ENCODE data around the gene SSH2.
"Not testable (repeated sequence)": the region's sequence is repeated elsewhere in the genome, so short reads cannot be mapped to it uniquely, and the experiment has no call there.

The SSH2 gene

DNA sequence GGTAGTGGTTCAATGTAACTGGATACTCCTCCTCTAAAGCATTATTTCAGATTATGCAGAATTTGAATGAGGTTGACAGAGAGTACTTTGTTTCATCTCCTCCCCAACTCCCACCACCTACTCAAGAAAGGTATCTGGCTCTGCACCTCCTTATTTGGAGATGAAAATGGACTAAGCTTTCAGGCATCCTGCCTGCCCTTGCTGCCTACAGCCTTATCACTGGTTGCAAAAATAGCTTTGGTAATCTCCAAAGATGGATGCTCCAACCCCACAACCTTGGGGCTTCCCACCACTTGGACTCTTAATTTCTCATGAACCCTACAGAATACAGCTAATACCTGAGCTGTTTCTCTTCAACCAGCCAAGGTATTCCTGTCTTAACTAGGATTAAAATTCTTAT, 262.1 kb downstream of the SSH2 start:
- no peak for DNase-seq (ENCODE audit: low read depth in 2 of 2)

DNA sequence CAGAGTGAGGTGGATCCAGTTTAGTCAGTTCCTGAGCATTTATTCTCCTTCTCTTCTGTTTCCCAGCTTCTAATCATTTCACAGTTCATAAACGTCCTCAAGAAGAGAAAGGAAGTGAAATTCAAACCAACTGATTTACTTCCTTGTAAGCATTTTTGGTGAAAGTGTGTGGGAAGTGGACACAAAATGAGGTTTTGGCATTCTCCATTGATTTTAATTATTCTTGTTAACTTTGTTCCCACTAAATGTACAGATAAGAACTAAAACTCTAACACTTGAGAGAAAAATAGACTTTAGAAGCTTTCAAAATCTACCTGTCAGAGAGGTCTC, 264.6 kb downstream of the SSH2 start:
- DNase-seq (ENCODE audit: low read depth in 2 of 2): no peak

DNA sequence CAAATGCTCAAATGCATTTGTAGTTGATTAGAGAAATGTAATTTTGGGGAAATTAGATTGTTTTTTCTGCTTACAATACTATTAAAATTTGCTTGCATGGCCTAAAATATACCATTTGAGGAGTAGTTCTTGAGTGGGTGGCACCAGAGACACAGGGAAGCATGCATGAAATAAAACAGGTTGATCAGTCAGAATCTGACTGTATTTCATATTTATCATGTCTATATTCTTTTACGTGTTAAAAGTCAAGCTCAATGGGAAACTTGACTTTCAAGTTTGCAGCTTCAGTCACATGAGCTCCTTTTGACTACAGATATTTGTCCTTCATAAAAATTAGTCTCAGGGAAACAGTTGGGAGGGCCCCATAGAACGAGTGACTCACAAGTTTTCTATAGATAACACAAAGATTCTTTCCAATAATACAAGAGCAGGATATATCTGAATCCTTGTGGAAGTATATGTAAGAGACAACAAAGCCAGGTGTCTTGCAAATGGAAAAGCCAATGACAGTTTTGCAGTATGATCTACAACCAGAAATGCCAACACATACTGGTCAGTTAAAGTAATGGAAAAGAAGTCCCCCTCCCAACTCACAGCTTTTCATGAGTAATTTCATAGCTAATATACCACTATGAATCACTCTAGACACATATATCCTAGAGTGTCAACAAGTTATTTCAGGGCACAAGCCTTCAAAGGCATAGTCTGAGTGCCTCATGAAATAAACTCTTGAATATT, 265.1 kb downstream of the SSH2 start:
- DNase-seq (ENCODE audit: low read depth in 2 of 2): no peak

DNA sequence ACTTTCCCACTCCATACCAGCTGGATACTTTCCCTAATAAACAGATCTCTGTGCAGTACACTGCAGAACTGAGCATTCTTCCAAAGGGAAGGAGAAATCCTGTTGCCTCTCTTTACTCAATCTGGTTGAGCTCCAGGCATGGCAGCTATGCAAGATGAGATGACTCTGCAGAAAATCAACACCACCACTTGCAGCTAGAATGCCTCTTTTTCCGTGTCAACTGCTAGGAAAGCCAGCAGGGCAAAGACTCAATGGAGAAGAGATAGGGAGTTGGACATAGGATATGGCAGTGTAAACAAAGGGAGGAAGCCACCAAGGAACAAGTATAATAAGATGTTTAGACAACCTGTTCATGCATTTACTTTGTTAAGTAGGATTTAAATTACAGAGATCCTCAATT, 266.9 kb downstream of the SSH2 start:
- no peak for DNase-seq (ENCODE audit: low read depth in 2 of 2)

DNA sequence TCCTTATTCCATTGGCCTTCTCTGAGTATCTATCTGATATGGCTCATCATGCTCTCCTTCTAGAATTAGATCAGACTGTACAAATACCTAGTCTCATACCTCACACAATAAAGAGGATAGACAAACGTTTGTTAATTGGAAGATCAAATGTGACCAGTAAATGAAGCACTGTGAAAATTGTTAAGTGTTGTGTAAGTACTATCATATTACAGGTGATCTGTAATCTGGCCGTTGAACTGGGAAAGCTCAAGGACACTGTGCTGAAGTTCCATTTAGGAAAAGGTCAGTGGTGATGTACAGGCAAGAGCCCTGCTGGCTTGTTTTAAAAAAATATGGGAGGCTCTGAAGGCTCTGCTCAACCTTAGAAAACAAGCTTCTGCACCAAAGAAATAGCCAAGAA, 268.8 kb downstream of the SSH2 start:
- DNase-seq (ENCODE audit: low read depth in 2 of 2): no peak

DNA sequence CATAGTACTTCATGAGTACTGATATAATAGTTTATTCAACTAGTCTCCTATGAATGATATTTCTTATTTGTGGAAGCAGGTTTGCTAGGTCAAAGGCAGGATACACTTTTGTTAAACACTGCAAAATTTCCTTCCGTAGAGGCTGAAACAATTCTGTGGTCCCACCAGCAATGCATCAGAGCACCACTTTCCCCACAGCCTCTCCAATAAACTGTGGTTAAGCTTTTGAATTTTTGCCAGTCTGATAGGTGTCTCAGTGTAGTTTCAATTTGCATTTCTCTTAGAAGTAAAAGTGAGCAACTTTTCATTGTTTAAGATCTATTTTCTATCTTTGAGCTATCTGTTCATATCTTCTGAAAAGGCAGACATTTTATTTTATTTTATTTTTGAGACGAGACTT, 270.9 kb downstream of the SSH2 start:
- no peak for DNase-seq (ENCODE audit: low read depth in 2 of 2)

DNA sequence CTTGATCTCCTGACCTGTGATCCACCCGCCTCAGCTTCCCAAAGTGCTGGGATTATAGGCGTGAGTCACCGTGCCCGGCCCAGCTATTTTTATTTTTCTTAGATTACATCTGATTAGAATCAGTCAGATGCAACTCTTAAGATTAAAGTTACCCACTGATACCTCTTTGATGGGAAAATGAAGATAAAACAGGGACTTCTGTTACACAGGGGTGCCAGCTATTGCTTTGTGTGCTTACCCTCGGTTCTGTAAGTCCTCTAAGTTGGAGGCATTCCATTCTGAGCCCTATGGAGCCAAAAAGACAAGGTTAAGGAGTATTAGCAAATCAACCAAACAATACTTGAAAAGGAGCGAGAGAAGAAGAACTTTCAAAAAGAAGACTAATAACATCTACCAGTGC, 274.7 kb downstream of the SSH2 start:
- DNase-seq (ENCODE audit: low read depth in 2 of 2): no peak

DNA sequence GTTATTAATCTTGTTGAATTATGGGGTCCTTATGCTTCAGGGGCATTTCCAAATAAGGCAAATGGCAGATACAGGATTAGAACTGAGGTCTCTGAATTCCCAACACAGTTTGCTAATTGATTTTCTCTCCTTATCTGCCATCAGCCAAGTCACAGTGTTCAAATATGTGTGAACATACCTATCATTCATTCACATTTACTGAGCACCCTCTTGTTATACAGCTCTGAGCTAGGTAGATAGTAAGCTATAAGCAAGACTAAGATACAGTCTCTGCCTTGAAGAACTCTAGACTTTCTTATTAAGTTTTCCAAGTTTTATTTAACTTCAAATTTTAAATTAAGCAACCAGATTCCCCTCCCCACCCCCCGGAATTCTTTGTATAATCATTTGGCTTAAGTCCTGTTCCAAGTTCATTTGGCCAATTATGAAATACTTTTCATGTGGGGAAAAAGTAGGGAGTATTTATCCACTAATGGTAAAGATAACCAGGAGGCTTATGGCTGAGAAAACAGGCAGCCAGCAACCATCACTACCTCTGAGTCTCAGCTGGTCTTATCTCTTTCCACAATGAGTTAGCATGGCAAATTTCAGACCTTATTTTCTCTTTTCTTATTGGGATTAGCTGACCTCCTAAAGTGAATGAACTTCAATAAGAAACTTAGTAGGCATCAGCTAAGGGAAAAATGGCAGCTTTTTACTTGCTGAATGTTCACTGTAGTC, 275.9 kb downstream of the SSH2 start:
- no peak for DNase-seq (ENCODE audit: low read depth in 2 of 2)

DNA sequence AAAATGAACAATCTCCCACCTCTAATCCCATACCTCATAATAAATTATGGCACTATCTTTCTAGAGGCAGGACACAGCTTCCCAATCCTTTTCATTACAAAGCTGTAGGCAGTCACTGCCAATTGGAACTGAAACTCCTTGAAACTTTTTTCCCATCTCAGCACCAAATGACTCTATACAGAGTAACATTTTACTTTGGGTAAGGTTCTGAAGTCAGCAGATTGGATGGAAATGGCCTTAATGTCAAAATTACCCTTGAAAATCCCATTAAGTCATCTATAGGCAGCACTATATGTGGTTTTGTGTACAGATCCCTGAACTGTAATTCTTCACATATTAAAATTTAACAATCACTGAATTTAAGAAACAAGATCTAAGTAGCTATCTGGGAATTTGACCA, 277.1 kb downstream of the SSH2 start:
- no peak for DNase-seq (ENCODE audit: low read depth in 2 of 2)

DNA sequence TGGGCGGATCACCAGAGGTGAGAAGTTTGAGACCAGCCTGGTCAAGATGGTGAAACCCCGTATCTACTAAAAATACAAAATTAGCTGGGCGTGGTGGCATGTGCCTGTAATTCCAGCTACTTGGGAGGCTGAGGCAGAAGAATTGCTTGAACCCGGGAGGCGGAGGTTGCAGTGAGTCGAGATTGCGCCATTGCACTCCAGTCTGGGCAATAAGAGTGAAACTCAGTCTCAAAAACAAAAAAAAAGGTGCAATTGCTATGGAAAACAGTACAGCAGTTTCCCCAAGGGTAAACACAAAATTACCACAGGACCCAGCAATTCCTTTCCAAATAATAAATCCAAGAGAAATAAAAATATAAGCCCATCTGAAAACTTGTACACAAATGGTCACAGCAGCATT, 278.1 kb downstream of the SSH2 start:
- DNase-seq (ENCODE audit: low read depth in 2 of 2): not testable (repeated sequence)

DNA sequence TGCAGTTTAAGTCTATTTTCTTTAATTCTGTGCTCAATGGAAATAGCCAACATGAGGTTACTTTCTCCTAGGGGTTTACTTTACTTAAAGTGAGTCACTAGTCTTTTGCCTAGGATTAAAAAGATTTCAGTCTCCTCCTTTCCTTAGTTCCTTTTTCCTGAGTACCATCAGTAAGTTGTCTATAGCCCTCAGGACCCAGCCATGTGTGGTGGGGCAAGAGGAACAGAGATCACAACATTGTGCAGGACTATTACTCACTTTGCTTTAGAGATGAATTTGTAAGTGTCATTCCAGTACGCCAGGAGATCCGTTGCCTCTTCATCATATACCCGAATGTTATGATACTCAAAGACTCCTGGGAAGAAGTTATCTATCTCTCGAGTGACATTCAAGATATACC, 279.6 kb downstream of the SSH2 start:
- no peak for DNase-seq (ENCODE audit: low read depth in 2 of 2)

DNA sequence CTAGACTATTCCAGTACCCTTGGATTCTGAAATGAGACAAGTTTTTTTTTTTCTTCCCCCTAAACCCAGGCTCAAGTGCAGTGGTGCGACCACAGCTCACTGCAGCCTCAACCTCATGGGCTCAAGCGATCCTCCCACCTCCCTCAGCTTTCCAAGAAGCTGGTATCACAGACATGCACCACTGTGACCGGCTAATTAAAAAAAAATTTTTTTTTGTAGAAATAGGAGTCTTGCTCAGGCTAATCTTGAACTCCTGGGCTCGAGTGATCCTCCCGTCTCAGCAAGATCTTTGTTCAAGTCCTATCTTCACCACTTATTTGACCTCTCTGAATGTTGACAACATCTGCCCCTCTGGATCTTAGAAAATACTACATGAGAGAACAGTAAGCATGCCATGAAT, 280.7 kb downstream of the SSH2 start:
- no peak for DNase-seq (ENCODE audit: low read depth in 2 of 2)

DNA sequence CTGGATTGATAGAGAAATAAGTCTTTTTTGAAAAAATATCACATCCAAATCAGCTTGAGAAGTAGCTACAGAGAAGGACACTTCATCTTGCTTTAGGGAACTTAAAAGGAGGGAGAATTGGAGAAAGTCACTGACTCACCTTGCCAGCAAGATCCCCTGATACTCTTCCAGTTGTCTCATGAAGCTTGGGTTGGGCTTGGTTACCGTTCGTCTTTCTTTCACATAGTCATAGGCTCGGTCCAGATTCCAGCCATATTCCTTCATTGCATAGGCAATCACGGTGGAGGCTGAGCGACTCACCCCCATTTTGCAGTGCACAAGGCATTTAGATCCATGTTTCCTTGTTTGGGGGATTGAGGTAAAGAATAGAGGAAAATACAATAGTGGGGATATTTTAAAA, 282.0 kb downstream of the SSH2 start:
- no peak for DNase-seq (ENCODE audit: low read depth in 2 of 2)

DNA sequence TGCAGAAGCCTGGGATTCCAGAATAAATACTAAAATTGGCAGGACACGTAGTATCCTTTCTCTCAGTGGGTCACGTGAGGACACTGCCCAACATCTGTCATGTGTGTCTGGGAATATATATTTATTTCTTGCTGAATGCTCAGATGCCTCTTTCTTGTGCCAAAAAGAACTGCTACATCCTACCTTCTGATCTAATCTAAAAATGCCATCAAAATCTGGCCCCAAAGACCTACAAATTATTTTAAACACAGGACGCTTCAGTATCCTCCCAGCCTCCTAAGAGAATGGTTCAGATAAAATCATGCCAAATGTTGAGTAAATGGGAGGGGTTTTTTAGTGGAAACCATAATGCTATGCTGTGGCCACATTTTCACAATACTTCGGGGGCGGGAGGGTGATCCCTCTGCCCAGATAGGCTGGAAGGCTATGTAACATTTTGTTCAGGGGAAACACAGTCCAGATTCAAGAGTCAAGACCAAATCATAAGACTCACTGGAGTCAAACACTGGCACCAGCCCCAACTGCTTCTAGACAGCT, 284.4 kb downstream of the SSH2 start:
- DNase-seq (ENCODE audit: low read depth in 2 of 2): no peak

DNA sequence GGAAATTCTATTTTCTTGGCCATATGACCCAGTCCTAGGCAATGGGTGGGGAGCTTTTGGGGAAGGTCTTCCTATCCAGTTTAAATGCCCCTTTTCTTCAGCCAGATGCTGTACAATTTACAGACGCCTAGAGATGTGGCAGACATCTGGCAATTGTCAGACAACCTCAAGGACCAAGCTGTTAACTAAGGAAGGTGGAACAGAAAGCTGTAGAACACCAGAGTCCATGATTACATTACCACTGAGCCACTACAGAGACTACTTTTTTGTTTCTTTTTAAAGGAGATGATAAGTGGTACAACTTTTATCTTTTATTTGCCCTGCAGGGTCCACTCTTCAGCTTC, 286.2 kb downstream of the SSH2 start:
- DNase-seq (ENCODE audit: low read depth in 2 of 2): no peak

DNA sequence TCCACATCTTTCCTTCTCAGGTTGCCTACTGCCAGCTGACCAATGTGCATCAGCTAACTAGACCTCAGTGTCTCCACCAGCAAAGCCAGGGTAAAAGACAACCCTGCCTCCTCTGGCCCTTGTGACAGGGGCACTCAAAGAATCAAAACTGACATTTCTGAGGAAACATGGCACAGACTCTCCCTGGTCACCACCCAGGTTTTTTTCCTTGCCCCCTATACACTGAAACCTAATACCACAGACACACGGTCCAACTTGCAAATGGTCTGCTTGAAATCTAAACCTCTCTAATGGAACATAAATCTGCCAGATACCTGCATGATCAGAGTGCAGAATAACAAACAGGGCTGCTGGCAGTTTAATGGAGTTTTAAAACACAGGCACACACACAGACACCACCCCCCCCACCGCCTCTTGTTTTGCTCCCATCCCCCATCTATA, 287.8 kb downstream of the SSH2 start:
- DNase-seq (ENCODE audit: low read depth in 2 of 2): no peak

DNA sequence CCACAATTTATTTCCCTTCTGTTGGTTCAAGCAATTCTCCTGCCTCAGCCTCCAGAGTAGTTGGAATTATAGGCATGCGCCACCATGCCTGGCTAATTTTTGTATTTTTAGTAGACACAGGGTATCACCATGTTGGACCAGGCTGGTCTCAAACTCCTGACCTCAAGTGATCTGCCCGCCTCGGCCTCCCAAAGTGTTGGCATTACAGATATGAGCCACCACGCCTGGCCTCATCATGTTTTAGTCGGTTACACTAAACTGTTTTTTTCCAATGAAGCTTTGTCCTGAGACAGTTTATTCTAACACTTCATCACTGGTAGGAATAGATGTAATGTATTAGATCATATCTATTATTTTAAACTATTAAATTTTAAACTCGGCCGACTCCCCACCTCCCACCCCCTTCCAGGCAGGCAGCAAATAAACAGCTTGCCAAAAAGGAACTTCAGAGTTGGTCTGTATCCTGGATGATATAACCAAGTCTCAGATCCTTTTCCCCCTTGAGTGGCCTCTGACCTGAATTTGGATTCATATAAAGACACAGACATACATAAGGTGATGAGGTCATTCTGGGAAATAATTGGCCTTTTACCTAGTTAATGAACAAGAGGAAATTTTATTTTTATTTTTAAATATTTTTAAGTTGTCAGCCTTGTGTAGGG, 288.9 kb downstream of the SSH2 start:
- no peak for DNase-seq (ENCODE audit: low read depth in 2 of 2)

DNA sequence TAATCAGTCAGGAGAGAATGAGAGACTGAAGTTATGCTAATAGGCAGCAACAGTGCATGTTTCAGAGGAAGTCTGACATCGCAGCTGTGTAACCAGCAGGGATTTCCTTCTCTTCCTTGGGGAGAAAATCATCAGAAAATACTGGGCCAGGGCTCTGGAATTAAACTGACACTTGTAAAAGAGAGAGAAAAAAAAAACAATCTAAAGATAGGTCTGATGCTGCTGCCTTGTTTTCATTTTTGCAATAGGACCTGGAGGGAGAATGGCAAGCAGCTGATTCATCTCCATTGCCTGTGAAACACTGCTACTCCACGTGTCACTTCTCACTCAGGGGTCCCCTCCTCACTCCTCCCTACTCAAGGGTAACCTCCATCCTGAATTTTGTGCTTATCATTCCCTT, 289.6 kb downstream of the SSH2 start:
- DNase-seq (ENCODE audit: low read depth in 2 of 2): no peak

DNA sequence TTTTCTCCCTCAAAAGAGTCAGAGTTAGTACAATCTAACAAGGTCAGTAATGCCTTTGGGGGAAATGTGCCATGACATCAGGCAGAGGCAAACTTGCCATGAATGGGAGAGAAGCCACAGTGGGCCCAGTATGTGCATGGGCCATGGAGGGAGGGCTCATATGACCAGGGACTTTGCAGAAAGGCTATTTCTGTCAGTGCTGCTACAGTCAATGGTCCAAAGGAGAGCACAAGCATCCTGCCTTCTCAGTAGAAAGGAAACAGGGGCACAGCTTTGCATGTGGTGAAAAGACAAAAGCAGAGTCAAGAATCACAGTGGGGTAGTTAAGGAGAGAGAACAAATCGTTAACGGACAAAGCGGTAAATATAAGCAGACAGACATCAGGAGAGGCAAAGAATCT, 296.1 kb downstream of the SSH2 start:
- DNase-seq (ENCODE audit: low read depth in 2 of 2): no peak

DNA sequence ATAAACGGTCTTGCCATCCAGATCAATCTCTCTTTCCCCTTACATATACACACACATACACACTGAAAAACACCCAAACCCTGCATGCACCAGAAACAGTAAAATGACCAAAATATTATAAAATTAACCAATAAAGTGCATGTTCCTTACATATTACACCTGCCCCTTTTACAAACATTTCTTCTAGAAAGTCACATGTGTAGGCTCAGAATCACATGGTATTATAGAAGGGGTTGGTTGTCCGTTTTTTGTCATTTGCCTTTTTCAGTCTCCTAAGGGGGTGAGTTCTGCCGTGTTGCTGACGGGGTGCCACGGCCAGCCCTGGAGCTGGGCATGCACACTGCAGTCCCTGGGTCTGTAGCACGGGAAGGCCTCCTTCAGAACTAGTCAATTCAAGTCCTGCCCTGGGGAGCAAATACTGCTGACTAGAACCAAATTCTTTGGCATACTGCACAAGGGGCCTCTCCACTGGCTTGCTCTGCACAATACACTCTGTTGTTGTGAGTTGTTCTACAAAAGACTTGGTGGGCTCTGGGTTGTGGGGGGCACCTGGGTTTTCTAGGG, 299.3 kb downstream of the SSH2 start:
- no peak for DNase-seq (ENCODE audit: low read depth in 2 of 2)

DNA sequence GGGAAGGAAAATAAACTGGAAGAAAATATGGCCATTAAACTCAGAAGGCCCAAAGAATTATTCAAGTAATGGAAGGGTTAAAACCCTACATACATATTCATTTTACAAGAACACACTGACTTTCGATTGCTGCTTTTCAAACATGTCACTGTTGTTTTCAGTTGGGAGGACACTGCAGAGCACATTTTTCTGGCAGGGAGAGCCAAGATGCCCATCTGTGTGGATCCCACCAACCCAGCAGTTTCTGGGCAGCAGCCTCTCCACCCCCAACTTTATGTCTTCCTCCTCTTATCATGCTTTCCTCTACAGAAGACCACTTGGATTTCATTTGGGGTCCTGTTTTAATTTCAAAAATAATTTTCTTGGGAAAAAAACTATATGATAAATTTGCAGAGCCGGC, 300.2 kb downstream of the SSH2 start:
- no peak for DNase-seq (ENCODE audit: low read depth in 2 of 2)

DNA sequence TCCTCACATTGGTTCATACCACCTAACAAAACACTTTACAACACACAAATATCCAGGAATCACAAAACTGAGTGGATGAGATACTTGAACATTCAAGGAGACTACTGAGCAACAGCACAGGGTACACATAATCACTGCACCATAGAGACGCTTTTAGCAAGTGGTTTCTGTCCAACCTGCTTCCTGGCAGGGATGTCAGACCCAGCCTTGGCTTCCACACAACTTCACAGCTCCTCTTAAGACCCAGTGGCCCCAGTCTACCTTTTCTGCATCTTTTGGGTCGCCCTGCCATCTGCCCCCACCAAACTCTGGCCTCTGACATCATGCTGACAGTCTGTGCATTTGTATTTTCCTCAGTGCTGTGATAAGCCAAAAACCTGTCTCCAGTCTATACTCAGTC, 301.4 kb downstream of the SSH2 start:
- DNase-seq (ENCODE audit: low read depth in 2 of 2): no peak

DNA sequence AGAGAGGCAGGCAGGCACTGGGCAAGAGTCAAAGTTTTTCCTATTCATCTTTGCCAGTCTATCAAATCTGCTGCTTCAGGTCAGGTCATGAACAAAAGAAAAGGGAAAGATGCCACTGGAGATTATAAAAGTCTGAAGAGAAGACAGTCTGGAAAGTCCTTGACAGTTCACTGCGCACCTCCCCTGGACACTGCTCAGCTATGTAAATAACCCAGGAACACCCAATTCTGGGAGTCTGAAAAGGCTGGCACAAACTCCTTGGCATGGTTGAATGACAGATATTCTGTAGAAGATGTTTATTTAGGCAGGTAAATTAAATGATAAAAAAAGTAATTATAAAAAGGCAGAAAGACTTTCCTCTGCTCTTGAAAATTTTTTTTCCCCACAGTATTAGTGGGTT, 302.1 kb downstream of the SSH2 start:
- no peak for DNase-seq (ENCODE audit: low read depth in 2 of 2)

All from stimulated activated CD4-positive, alpha-beta T cell treated with anti-CD3 and anti-CD28 coated beads, Interleukin-1b, Interleukin-23, amount 100 ng/mL, for 1 hour (primary cell).